NCI-H446 treated with DMSO at 0.1 percent for 48 hours (cell line): ENCODE measurements around the gene GOLM1.
"Not testable (repeated sequence)": the region's sequence is repeated elsewhere in the genome, so short reads cannot be mapped to it uniquely, and the experiment has no call there.

Experiments used
- DNase-seq: peaks from one replicate; lab custom pipeline; 2025; lab: John Stamatoyannopoulos, UW

The GOLM1 gene, protein sequence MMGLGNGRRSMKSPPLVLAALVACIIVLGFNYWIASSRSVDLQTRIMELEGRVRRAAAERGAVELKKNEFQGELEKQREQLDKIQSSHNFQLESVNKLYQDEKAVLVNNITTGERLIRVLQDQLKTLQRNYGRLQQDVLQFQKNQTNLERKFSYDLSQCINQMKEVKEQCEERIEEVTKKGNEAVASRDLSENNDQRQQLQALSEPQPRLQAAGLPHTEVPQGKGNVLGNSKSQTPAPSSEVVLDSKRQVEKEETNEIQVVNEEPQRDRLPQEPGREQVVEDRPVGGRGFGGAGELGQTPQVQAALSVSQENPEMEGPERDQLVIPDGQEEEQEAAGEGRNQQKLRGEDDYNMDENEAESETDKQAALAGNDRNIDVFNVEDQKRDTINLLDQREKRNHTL

GRCh38 chr9:86098824-86099700 is at the start of gene GOLM1:
GOLM1 (minus strand) TSS chr9:86099558; CDS start chr9:86079320, 20,238 bp downstream.
- DNase-seq = no peak

DNA sequence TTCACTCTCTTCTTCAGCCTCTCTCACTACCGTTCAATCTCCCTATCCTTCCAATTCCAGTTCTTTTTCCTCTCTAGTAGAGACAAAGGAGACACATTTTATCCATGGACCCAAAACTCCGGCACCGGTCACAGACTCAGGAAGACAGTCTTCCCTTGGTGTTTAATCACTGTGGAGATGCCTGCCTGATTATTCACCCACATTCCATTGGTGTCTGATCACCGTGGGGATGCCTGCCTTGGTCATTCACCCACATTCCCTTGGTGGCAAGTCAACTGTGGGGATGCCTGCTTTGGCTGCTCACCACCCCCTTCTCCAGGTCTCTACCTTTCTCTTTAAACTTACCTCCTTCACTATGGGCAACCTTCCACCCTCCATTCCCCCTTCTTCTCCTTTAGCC is 47.3 kb upstream of the GOLM1 start:
- DNase-seq = not testable (repeated sequence)

GRCh38 chr9:86145960-86146359 is 46.6 kb upstream of the GOLM1 start:
- not testable (repeated sequence) for DNase-seq

GRCh38 chr9:86142973-86143372 is 43.6 kb upstream of the GOLM1 start:
- DNase-seq = no peak

GRCh38 chr9:86141843-86142242 is 42.5 kb upstream of the GOLM1 start:
- no peak for DNase-seq

GRCh38 chr9:86135371-86135770 is 36.0 kb upstream of the GOLM1 start:
- DNase-seq = no peak

DNA sequence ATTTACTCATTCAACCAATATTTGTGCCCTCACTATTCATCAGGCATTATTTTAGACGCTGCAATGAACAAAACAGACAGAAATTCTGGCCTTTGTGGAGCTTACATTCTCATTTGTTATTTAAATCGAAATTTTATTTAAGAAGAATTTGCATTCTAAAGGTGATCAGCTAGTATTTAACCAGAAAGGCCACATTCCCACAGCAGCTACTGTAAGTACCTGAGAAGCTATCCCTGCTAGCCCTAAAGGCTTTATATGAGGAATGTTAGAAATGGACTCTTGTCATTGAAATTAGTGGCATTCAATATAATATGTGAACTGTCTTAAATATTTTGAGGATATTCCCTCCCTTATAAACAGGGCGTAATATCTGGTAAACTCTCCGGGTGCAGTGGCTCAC is 35.0 kb upstream of the GOLM1 start:
- no peak for DNase-seq

DNA sequence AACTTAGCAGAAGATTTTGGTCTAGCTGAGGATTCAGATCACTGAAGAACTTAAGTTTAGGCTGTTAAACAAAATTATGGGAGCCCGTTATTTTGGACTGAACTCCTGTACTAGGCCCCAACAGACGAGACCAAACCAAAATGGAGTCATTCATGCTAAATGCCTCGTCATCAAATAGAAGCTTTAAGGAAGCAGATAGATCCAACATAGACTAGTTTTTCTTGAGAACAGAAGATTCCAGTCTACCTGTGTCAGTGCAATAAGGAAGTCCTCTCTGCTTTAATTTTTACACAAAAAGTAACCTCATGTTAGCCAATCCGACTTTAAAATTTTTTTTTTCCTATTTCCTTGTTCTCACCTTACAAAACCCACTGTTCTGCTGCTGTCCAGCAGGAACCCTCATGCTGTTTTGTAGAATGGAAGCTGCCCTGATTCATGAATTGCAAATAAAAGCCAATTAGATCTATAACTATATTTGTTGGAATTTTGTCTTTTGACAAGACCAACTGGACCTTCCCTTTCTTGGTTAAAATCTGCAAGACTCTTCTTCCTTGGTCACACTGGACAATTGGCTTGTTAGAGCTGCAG is 29.0 kb upstream of the GOLM1 start:
- DNase-seq = no peak

GRCh38 chr9:86126998-86127972 is 27.9 kb upstream of the GOLM1 start:
- DNase-seq = no peak

DNA sequence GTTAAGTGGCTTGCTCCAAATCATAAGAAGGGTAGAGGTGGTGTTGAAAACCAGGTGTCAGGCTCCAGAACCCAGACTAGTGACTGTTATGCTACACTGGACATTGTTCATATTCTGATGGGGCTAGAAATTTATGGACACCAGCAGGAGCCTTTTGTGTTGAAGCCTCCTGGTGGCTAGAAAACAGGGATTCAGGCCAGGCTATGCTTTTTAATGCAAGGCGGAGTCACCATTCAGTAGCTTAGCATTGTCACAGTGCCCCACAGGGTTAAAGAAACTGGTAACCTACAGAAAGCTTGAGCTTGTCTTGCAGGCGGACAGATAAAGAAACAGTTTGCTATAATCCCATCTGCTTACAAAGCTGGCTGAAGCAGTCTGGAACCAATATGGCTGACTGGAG is 23.0 kb upstream of the GOLM1 start:
- DNase-seq = no peak

- no peak for DNase-seq
Observed at GRCh38 chr9:86119457-86119856, 20.1 kb upstream of the GOLM1 start.

DNA sequence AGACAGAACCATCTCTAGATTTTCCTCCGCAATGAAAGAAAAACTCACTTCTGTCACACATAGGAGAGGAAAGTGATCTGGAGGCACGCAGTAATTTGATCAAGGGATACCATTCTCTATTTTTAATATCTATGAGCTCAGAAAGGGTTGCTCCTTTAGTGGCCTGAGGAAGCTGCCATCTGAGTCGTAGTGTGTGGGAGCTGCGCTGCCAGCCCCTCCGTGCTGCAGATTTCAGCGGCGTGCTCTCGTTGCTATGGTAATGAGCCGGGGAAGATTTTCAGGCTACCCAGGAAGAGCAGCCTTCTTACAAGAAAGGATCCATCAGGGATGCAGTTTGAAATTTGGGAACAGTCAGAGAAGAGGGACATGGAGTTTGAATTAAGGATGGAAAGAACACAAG is 17.1 kb upstream of the GOLM1 start:
- no peak for DNase-seq

DNA sequence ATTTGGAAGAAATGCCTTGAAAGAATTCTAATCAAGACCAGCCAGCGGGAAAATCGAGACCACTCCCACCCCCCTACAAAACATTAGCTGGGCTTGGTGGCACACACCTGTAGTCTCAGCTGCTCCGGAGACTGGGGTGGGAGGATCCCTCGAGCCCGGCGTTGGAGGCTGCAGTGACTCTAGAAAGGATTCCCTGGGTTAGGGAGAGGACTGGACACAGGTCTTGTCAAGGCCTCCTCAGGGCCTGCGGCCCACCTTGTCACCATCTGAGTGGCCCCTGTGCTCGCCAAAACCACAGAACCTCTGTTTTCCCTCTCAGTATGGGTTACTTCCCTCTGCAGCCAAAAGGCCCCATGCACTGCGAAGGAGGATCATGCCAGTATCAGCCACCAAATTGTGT is 16.5 kb upstream of the GOLM1 start:
- DNase-seq = no peak

GRCh38 chr9:86112057-86112456 is 12.7 kb upstream of the GOLM1 start:
- no peak for DNase-seq

DNA sequence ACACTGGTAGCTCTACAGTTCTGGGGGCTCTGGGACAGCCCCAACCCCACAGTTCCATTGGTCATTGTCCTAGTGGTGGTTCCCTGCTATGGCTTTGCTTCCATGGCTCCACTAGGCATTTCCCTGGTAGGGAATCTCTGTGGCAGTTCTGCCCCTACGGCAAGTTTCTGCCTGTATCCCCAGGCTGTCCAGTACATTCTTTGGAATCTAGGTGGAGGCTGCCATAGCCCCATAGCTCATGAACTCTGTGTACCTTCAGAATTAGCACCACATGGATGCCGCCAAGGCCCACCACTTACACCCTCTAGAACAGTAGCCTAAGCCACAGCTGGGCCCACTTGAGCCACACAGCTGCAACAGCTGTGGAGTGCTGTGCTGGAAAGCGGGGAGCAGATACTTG is 3.3 kb upstream of the GOLM1 start:
- DNase-seq = no peak

DNA sequence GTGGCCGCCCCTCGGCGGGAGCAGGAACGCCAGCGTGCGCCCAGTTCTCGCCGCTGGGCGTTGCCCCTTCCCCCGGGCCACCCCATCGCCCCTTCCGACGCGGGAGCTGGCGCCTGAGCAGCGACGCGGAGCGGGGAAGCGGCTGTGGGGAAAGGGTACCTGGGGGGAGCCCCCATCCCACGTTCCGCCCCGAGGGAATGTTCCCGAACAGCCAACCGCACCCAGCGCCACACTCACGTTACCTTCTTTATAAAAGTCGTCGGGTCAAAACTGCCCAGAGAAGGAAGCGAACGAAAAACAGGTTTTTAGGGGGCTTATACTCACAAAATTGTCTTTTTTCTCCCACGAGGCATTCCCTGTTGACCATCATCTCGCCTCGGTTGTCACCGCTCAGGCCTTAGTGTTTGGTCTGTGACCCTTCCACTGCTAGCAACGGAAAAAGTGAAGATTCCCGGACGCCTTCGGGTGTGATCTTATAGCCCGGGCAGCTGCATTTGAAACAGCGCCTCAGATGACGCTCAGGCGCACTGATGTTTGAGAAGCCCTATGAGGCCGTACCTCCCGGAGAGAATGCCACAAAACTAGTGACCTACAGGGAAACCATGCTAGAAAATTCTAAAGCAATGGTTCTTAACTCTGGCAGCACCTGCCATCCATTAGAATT is 475 bp upstream of the GOLM1 start:
- no peak for DNase-seq

DNA sequence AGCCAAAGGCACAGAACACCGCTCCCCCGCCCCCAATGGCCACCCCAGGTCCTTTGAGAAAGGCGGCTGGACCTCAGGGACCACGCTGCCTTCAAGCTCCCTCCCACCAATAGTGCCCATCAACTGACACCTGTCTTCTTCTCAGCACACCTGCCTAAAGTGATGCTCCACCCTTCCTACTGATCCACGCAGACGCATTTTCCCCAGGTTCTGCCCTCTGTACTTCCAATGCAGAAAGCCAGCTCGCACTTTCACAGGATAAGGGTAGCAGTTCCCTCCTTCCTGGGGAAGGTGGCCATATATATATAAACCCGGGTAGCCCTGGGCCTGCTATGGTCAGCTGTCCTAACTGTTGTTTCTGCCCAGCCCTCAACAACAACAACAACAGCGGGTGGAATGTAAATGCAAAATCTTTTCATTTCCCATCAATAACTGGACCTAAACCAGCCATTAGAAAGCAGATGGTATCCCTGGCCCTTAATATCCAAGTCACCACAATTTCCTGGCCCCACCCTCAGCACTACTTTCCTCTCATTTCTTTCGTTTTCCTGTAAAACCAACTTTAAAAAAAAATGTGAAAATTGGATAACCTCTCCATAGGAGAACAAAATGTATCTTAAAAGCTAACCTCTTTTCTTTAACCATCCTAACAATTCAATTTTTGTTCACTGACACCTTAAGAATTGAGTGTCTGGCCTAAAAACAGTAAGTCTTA is 1.7 kb downstream of the GOLM1 start:
- DNase-seq = no peak

DNA sequence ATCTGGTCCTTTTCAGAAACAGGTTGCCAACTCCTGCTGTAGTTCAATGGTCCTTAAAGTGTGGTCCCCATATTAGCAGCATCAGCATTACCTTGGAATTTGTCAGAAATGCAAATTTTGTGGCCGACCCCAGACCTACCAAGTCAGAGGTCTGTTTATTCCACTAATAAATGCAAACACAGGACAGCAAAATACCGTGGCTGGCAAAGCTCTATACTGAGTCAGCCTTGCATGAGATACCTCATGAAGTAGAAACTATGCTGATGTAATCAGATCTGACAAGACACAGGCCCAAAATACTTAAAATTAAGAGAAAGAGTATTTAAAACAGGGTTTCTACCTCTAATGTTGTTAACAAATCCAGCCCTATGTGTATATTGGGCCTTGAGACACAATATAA is 3.0 kb downstream of the GOLM1 start:
- no peak for DNase-seq

DNA sequence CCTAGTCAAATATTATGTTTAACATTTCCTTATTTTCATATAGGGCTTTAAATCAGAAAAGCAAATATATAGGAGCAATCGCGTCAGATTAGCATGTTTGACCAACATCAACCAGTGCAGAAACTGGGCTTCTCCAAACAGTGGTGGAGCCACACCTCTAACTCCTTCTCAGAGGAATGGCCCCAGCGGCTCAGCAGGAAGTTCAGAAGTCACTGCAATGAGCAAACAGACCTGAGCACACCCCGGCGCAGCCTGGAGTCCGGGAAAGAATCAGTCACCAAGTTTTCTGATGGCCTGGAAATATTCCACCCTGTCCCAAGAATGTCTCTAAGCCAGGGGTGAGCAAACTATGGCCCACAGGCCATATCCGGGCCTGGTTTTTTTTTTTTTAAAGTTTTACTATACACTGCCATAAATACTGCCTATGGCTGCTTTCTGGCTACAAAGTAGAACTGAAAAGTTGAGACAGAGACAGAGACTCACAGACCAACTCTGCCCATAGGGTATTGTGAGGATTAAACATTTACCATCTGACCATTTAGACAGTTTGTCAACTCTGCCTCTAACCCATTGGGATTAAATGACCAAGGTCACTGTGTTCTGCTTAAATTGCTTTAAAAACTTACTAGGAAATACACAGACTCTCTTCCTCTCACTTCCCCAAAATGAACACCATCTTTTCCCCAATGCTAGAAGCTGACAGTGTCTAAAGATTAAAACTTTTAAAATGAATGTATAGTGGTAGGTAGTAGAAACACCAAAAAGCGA is 5.4 kb downstream of the GOLM1 start:
- no peak for DNase-seq

DNA sequence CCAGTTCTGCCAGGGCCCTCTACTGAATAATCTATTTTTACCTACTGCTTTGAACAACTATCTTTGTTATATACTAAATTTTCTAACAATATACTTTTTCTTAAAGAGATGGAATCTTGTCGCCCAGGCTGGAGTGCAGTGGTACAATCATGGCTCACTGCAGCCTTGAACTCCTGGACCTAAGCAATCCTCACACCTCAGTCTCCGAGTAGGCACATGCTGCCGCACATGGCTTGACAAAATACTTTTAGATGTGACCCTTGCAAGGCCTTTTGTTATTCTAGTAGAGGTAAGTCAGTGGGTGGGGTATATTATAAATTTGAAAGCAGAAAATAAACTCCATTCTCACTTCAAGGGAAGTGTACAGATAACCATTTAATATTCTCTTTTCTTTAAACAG is 7.9 kb downstream of the GOLM1 start:
- DNase-seq = no peak
